ENCODE data around the gene CDKN2B-AS1.

CDKN2B-AS1 gene

GRCh38 chr9:22078081-22078480 is 83.5 kb downstream of the CDKN2B-AS1 start:
- Histone ChIP-seq H3K4me1 (ENCODE audit: low read length) (no peaks in the 10 kb centered on the region), H3K36me3 (replicated peaks; ENCODE audit: low read depth, low read length) (no peaks in the 10 kb centered on the region), H3K27ac (ENCODE audit: low read length) (no peak overlapping the region), H3K9ac (ENCODE audit: low read length) (no peak overlapping the region), H4K20me1 (ENCODE audit: insufficient read depth, low read length) (no peaks in the 10 kb centered on the region), H3K79me2 (ENCODE audit: low read length) (no peaks in the 10 kb centered on the region), H2AFZ (ENCODE audit: low read depth, low read length) (no peak overlapping the region), H3K4me3 (ENCODE audit: low read length) (no peak overlapping the region), H3K27me3 (ENCODE audit: low read depth, low read length) (no peaks in the 10 kb centered on the region), H3K4me2 (ENCODE audit: low read length) (no peak overlapping the region), H3K9me3 (ENCODE audit: insufficient read depth, low read length) (no peaks in the 10 kb centered on the region)
- TF ChIP-seq EZH2phosphoT487 (IDR thresholded peaks at IDR 0.05; ENCODE audit: low read depth), result no peak
- TF ChIP-seq, protein P1, sequence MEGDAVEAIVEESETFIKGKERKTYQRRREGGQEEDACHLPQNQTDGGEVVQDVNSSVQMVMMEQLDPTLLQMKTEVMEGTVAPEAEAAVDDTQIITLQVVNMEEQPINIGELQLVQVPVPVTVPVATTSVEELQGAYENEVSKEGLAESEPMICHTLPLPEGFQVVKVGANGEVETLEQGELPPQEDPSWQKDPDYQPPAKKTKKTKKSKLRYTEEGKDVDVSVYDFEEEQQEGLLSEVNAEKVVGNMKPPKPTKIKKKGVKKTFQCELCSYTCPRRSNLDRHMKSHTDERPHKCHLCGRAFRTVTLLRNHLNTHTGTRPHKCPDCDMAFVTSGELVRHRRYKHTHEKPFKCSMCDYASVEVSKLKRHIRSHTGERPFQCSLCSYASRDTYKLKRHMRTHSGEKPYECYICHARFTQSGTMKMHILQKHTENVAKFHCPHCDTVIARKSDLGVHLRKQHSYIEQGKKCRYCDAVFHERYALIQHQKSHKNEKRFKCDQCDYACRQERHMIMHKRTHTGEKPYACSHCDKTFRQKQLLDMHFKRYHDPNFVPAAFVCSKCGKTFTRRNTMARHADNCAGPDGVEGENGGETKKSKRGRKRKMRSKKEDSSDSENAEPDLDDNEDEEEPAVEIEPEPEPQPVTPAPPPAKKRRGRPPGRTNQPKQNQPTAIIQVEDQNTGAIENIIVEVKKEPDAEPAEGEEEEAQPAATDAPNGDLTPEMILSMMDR (IDR thresholded peaks at IDR 0.05; ENCODE audit: low read depth, low read length), result no peak

- H3K4me3 ChIP-seq (ENCODE audit: low read length), result no peak overlapping the region
- H3K36me3 ChIP-seq (replicated peaks; ENCODE audit: low read depth, low read length), result no peaks in the 10 kb centered on the region
- H3K27ac ChIP-seq (ENCODE audit: low read length), result no peak overlapping the region
- no peaks in the 10 kb centered on the region for H3K79me2 ChIP-seq (ENCODE audit: low read length)
- H3K27me3 ChIP-seq (ENCODE audit: low read depth, low read length), result no peaks in the 10 kb centered on the region
- H3K9ac ChIP-seq (ENCODE audit: low read length), result no peak overlapping the region
- H3K4me1 ChIP-seq (ENCODE audit: low read length), result no peaks in the 10 kb centered on the region
- no peaks in the 10 kb centered on the region for H3K9me3 ChIP-seq (ENCODE audit: insufficient read depth, low read length)
- TF ChIP-seq, protein P1 (IDR thresholded peaks at IDR 0.05; ENCODE audit: low read depth, low read length), result no peak
- TF ChIP-seq EZH2phosphoT487 (IDR thresholded peaks at IDR 0.05; ENCODE audit: low read depth), result no peak
- H2AFZ ChIP-seq (ENCODE audit: low read depth, low read length), result no peak overlapping the region
- H3K4me2 ChIP-seq (ENCODE audit: low read length), result no peak overlapping the region
- H4K20me1 ChIP-seq (ENCODE audit: insufficient read depth, low read length), result no peaks in the 10 kb centered on the region
Observed at GRCh38 chr9:22079873-22080341, 85.3 kb downstream of the CDKN2B-AS1 start.

DNA sequence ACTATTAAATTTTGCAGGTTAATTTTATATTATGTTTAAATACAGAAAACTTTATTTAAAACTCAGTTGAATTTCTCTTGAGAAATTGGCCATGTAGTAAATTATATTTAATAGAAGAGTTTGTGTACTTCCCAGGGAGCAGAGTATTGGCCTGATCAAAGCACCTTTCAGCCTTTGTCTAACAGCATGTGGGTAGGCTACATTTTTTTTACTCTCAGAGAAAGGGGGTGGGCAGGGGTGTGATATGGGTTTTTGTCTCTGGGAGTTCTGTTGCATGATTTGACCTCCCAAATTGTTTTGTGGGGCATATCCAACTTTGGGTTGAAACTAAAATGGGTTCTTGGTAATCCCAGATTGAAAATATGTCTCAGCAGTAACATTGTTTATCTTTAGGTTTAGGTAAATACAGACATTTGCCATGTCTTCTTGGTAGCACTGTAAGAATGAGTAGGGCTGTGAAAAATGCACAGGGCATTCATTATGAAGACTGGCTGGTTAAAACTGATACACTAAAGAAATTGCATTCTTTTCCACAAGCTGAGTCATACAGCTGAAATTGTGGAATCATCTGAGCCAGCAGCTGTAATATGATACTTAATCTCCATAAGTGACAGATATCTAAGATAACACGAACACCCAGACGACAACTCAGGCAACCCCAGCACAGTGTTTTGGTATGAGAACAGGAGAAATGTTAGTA is 89.9 kb downstream of the CDKN2B-AS1 start:
- H2AFZ ChIP-seq (ENCODE audit: low read depth, low read length), result no peak overlapping the region
- no peak overlapping the region for H3K4me2 ChIP-seq (ENCODE audit: low read length)
- no peaks in the 10 kb centered on the region for H3K79me2 ChIP-seq (ENCODE audit: low read length)
- H3K4me1 ChIP-seq (ENCODE audit: low read length), result no peaks in the 10 kb centered on the region
- no peaks in the 10 kb centered on the region for H3K9me3 ChIP-seq (ENCODE audit: insufficient read depth, low read length)
- H3K36me3 ChIP-seq (replicated peaks; ENCODE audit: low read depth, low read length), result no peaks in the 10 kb centered on the region
- H3K9ac ChIP-seq (ENCODE audit: low read length), result no peak overlapping the region
- H3K27ac ChIP-seq (ENCODE audit: low read length), result no peak overlapping the region
- no peaks in the 10 kb centered on the region for H3K27me3 ChIP-seq (ENCODE audit: low read depth, low read length)
- H3K4me3 ChIP-seq (ENCODE audit: low read length), result no peak overlapping the region
- TF ChIP-seq, protein P1 (IDR thresholded peaks at IDR 0.05; ENCODE audit: low read depth, low read length), result no peak
- H4K20me1 ChIP-seq (ENCODE audit: insufficient read depth, low read length), result no peaks in the 10 kb centered on the region

DNA sequence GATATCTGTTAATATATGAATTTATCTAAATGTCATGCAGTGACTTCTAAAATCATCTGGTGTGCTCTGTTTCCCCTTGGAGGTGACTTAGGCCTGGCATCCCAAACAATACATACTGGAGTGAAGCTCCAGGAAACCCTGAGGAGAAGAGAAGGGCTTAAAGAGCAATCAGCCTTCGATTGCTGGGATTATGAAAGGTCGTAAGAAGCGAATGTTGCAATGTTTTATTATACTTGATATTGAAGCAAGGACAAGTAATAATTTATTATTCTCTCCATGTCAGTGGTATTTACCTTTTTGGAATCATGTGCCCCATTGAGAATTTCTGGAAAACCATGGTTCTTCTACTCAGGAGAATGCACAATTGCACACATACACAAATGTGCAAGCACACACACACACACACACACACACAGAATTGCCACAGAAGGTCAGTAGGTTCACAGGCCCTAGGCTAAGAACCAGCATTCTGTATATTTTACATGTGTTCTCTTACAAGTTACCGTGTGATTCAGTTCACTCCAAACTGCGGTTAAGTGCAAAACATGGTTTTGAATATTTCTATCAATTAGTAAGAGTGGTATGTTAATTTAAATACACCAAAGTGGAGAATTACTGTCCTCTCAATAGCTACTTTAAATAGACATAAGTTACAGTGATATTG is 93.6 kb downstream of the CDKN2B-AS1 start:
- TF ChIP-seq, protein P1 (IDR thresholded peaks at IDR 0.05; ENCODE audit: low read depth, low read length), result no peak
- TF ChIP-seq EZH2phosphoT487 (IDR thresholded peaks at IDR 0.05; ENCODE audit: low read depth), result no peak
- Histone ChIP-seq H3K9me3 (ENCODE audit: insufficient read depth, low read length) (no peaks in the 10 kb centered on the region), H3K36me3 (replicated peaks; ENCODE audit: low read depth, low read length) (no peaks in the 10 kb centered on the region), H3K27me3 (ENCODE audit: low read depth, low read length) (no peaks in the 10 kb centered on the region), H3K79me2 (ENCODE audit: low read length) (no peaks in the 10 kb centered on the region), H2AFZ (ENCODE audit: low read depth, low read length) (no peak overlapping the region), H3K27ac (ENCODE audit: low read length) (no peak overlapping the region), H3K4me2 (ENCODE audit: low read length) (no peak overlapping the region), H3K4me3 (ENCODE audit: low read length) (no peak overlapping the region), H4K20me1 (ENCODE audit: insufficient read depth, low read length) (no peaks in the 10 kb centered on the region), H3K9ac (ENCODE audit: low read length) (no peak overlapping the region), H3K4me1 (ENCODE audit: low read length) (no peaks in the 10 kb centered on the region)
